GM12878 (cell line): Measurements from ENCODE around the gene SAMHD1. TPM values are rescaled to one million over a fixed set of nuclear protein-coding genes. Genes with fewer than 3 reads are reported as not detected.

Source experiments
- polyA plus RNA-seq, 11 experiments: library from polyadenylated mRNA; depleted of rRNA in 4 of 11; unstranded in 6 of 11; stranded (reverse) in 5 of 11; fragments of >200 nt; fragmentation: Nextera tagmentation in 4 of 11; fragmentation: Illumina TruSeq in 1 of 11; extraction: Ambion mirVana in 4 of 11; extraction: Trizol in 1 of 11; gene quantifications; 1 replicate in 1 of 11; 2 replicates in 10 of 11; pipeline versions ENCODE4 v1.2.1 to v1.2.3, GENCODE V29; 2011 to 2016; ENCODE audit warnings: inconsistent platforms in 2 of 11, missing spikeins in 2 of 11, low read depth in 1 of 11
- total RNA-seq, 4 experiments: library from RNA; depleted of rRNA in 3 of 4; stranded (reverse); fragments of >200 nt in 3 of 4; fragmentation: Illumina TruSeq in 1 of 4; extraction: Trizol in 1 of 4; gene quantifications; 2 replicates each; pipeline versions ENCODE4 v1.2.1 to v1.2.3, GENCODE V29; 2013 to 2021
- TF ChIP-seq, protein P1 (sequence below): fragments of 450-650 bp; IDR thresholded peaks from 2 replicates; pipeline ENCODE4 v1.6.1; 2016; ENCODE audit warnings: mild to moderate bottlenecking
- TF ChIP-seq, protein P2 (sequence below): IDR thresholded peaks from 2 replicates; pipeline ENCODE4 v1.6.1; 2011; ENCODE audit warnings: borderline replicate concordance, low read depth, mild to moderate bottlenecking, moderate library complexity, low read length; ENCODE audit not compliant: insufficient read depth, poor library complexity, severe bottlenecking
- TF ChIP-seq, protein P3 (sequence below), 3 experiments: IDR thresholded peaks in 2 of 3; conservative IDR thresholded peaks in 1 of 3; 2 replicates each; pipeline ENCODE4 v1.5.1; 2011; ENCODE audit warnings: low read depth in 3 of 3, low read length in 3 of 3, mild to moderate bottlenecking in 3 of 3, control low read depth in 2 of 3, moderate library complexity in 2 of 3, inconsistent platforms in 1 of 3, mixed read lengths in 1 of 3; ENCODE audit not compliant: control insufficient read depth in 2 of 3, insufficient read depth in 1 of 3; ENCODE audit errors: extremely low read depth in 1 of 3

SAMHD1 gene
- total and polyA plus RNA-seq, 10 of the 15 experiments (the other 5 are each of a cell fraction or from before 2014, with no cell fraction given): 20.5 to 47.9 (median 38.8) TPM

DNA sequence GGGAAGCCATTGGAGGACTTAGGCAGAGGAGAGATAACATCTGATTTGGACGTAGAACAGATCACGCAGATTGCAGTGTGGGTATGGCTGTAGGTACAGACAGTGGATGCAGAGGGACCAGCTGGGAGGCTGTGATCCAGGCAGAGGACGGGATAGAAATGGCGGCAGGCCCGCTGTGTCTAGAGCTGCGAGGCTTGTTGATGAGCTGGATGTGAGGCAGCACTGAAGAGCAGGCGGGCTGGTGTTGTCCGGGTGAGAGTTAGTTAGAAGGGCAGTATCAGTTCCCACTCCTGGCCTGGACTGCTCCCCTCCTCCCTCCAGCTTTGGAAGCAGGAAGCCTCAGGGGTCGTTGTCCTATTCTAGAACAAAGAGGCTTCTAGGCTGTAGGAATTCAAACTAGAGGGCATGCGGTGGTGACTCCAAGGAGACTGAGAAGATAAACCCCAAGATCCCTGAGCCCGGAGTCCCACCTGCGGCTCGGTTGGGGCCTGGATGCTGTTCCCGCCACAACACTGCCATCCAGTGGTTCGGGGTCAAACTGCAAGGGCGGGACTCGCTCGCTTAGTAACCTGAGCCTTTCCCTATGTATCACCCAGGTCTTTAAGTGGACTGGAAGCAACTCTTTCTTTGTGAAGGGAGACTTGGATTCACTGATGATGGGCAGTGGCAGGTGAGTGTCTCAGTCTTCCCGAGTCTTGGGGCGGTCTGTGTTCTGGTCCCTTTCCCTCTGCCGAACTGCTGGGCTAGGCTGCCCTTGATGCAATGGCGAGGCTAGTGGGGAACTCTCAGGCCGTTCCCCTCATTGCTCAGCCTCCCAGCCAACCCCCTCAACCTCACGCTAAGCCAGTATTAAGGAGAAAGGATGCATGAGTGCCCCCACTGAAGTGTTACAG is 64.4 kb downstream of the SAMHD1 start (continued):
- TF ChIP-seq, protein P1, sequence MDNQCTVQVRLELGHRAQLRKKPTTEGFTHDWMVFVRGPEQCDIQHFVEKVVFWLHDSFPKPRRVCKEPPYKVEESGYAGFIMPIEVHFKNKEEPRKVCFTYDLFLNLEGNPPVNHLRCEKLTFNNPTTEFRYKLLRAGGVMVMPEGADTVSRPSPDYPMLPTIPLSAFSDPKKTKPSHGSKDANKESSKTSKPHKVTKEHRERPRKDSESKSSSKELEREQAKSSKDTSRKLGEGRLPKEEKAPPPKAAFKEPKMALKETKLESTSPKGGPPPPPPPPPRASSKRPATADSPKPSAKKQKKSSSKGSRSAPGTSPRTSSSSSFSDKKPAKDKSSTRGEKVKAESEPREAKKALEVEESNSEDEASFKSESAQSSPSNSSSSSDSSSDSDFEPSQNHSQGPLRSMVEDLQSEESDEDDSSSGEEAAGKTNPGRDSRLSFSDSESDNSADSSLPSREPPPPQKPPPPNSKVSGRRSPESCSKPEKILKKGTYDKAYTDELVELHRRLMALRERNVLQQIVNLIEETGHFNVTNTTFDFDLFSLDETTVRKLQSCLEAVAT: 0 out of 2 replicates have a peak, but pooled peaks have one; percentile 28
- TF ChIP-seq, protein P2, sequence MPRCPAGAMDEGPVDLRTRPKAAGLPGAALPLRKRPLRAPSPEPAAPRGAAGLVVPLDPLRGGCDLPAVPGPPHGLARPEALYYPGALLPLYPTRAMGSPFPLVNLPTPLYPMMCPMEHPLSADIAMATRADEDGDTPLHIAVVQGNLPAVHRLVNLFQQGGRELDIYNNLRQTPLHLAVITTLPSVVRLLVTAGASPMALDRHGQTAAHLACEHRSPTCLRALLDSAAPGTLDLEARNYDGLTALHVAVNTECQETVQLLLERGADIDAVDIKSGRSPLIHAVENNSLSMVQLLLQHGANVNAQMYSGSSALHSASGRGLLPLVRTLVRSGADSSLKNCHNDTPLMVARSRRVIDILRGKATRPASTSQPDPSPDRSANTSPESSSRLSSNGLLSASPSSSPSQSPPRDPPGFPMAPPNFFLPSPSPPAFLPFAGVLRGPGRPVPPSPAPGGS: no peak
- TF ChIP-seq, protein P3, sequence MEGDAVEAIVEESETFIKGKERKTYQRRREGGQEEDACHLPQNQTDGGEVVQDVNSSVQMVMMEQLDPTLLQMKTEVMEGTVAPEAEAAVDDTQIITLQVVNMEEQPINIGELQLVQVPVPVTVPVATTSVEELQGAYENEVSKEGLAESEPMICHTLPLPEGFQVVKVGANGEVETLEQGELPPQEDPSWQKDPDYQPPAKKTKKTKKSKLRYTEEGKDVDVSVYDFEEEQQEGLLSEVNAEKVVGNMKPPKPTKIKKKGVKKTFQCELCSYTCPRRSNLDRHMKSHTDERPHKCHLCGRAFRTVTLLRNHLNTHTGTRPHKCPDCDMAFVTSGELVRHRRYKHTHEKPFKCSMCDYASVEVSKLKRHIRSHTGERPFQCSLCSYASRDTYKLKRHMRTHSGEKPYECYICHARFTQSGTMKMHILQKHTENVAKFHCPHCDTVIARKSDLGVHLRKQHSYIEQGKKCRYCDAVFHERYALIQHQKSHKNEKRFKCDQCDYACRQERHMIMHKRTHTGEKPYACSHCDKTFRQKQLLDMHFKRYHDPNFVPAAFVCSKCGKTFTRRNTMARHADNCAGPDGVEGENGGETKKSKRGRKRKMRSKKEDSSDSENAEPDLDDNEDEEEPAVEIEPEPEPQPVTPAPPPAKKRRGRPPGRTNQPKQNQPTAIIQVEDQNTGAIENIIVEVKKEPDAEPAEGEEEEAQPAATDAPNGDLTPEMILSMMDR (IDR thresholded peaks at IDR 0.05 in 2 of 3, conservative IDR thresholded peaks at IDR 0.05 in 1 of 3; ENCODE audit: control insufficient read depth in 2 of 3, extremely low read depth in 1 of 3, insufficient read depth in 1 of 3, low read depth in 3 of 3, low read length in 3 of 3): peak; percentile 97 to 99 (median 98)
